ENCODE measurements around the gene HIPK2.

DNA sequence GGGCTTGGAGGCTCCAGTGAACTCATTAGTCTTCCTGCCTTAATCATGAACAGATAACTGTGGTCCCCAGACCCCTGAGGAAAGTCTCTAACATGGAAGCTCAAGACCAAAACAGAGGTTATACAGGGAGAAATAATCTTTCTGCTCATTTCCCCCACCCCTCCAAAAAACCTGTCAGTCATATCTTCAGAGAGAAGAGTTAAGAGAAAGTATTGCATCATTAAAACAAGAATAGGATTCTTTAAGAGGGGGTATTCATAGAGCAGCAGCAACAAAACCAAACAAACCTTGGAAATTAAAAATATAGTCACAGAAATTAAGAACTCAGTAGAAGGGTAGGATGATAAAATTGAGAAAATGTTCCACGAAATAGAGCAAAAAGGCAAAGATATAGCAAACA lies 246.7 kb downstream of the HIPK2 start:
- TF ChIP-seq, protein P1, sequence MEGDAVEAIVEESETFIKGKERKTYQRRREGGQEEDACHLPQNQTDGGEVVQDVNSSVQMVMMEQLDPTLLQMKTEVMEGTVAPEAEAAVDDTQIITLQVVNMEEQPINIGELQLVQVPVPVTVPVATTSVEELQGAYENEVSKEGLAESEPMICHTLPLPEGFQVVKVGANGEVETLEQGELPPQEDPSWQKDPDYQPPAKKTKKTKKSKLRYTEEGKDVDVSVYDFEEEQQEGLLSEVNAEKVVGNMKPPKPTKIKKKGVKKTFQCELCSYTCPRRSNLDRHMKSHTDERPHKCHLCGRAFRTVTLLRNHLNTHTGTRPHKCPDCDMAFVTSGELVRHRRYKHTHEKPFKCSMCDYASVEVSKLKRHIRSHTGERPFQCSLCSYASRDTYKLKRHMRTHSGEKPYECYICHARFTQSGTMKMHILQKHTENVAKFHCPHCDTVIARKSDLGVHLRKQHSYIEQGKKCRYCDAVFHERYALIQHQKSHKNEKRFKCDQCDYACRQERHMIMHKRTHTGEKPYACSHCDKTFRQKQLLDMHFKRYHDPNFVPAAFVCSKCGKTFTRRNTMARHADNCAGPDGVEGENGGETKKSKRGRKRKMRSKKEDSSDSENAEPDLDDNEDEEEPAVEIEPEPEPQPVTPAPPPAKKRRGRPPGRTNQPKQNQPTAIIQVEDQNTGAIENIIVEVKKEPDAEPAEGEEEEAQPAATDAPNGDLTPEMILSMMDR (IDR thresholded peaks at IDR 0.05; ENCODE audit: extremely low read depth in 1 of 2, insufficient read depth in 1 of 2, low read depth in 1 of 2, low read length in 2 of 2): no peak
- no peak for TF ChIP-seq POLR2A (IDR thresholded peaks at IDR 0.05; ENCODE audit: low read depth, low read length)
- no peak for TF ChIP-seq POLR2AphosphoS5 (IDR thresholded peaks at IDR 0.05; ENCODE audit: insufficient read depth, low read depth, low read length)
- no peak for TF ChIP-seq MYC (IDR thresholded peaks at IDR 0.05; ENCODE audit: low read depth, low read length)
- no peak for TF ChIP-seq EZH2 (IDR thresholded peaks at IDR 0.05; ENCODE audit: borderline replicate concordance, low read depth, low read length, severe bottlenecking)
- TF ChIP-seq, protein P2, sequence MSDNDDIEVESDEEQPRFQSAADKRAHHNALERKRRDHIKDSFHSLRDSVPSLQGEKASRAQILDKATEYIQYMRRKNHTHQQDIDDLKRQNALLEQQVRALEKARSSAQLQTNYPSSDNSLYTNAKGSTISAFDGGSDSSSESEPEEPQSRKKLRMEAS (IDR thresholded peaks at IDR 0.05; ENCODE audit: insufficient read depth, insufficient read length): no peak
- no peak for TF ChIP-seq GATA2 (IDR thresholded peaks at IDR 0.05; ENCODE audit: insufficient read depth, insufficient read length, low read depth, low read length)
- TF ChIP-seq JUN (IDR thresholded peaks at IDR 0.05; ENCODE audit: borderline replicate concordance, insufficient read depth, insufficient read length, low read depth): no peak

Measured in endothelial cell of umbilical vein (primary cell).